ENCODE data around the gene MACROD1.

MACROD1 gene

DNA sequence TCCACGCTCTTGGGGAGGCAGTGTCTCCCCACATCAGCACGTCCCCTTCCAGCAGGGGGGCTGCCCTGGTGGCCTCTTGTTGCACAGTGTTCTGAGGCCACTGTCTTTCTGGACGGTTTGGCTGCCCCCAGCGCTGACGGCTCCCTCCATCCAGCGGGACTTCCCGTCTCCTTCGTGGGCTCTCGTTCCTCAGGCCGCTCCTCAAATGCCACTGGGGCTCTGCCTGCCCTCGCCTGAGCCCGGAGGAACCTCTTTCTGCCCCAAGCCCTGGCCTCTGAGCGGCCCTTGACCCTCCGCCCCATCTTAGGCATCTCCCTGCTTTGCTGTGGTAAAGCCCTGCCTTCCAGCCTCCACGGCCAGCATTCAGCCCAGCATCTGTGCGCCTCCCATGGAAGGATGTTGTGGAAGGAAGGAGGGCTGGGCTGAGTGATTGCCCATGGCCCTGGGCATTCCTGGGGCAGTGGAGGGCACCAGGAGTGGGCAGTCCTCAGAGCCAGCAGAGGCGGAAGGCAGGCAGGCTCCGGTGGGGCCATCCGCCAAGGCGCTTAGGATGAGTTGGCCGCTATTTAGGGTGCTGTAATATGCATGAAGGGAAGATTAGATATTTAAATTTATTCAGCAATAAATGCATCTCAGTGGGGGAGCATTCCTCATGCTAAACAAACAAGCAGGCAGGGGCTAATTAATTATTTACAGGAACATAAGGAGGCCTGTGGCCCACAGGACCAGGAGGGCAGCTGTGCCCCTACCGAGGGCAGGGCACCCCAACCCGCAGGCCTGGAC lies 161.9 kb downstream of the MACROD1 start:
- in situ Hi-C loops (cut with MboI; ENCODE audit: low sequenced_read_pairs), result no loop called here

DNA sequence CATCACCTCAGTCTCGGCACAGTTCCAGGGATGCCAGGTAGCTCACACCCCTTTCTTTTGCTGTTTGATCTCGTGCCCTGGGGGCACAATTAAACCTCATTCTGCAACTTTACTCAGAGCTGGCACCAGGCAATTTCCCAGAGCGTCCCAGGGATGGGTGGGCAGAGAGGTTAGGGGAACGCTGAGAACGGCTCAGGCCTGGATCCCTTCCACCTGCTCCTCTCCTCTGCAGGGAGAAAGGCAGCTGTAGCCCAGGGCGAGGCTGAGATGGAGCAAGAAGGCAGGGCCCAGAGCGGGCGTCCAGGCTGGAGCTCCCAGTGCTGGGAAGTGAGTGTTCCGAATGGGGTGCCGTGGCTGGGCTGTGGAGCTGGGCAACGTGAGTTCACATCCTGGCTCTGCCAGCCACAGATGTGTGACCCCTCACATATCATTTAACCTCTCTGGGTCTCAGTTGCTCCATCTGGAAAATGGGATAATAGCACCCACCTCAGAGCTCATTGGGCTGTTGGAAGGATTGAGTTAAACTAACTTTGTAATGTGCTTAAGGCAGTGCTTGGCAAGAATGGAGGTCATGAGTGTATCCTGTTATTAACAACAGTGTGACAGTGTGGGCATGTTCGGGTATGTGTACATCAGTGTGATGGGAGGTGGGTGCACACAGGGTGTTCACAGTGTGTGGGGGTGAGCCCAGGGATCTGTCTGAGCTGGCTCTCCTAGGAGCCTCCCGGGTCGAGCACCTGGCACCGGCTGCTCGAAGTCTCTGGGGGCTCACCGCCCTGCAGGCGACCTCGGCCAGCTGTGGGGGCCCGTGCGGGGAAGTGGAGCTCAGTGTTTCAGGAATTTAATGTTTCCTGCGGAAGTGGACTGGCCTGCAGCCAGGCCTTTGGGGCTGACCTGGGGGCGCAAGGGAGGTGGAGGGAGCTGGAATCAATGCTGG lies 164.2 kb downstream of the MACROD1 start:
- in situ Hi-C loops (cut with MboI; ENCODE audit: low sequenced_read_pairs), result no loop called here

DNA sequence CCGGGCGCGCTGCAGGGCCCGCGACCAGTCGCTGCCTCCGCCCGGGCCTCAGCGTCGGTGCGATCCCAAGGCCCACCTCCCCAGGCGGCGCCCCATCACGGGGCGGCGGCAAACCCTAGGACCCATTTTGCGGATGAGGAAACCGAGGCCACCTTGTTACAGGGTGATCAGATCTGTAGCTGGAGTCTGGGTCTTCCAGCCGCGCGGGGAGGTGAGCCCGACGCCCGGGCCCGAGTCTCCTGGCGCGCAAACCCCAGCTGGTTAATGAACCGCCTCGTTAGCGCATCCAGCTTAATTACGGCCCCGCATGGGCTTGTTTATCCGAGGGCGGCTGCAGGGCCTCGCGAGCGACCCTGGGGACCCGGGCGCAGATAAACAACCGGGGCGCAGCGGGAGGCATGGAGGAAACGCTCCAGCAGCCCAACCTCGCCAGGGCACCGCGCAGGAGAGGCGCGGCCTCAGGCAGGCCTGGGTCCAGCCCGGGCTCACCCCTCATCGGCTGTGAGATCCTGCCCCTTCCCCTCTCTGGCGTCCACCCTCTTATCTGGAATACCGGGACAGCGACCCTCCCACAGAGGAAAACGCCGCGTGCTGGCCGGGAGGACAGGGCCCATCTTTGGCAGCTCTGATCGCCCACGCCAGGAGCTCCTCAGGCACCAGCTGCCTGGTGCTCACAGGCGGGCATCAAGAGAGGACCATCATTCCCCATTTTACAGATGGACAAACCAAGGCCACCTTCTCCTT lies 165.0 kb downstream of the MACROD1 start:
- in situ Hi-C loops (cut with MboI; ENCODE audit: low sequenced_read_pairs), result no loop called here

DNA sequence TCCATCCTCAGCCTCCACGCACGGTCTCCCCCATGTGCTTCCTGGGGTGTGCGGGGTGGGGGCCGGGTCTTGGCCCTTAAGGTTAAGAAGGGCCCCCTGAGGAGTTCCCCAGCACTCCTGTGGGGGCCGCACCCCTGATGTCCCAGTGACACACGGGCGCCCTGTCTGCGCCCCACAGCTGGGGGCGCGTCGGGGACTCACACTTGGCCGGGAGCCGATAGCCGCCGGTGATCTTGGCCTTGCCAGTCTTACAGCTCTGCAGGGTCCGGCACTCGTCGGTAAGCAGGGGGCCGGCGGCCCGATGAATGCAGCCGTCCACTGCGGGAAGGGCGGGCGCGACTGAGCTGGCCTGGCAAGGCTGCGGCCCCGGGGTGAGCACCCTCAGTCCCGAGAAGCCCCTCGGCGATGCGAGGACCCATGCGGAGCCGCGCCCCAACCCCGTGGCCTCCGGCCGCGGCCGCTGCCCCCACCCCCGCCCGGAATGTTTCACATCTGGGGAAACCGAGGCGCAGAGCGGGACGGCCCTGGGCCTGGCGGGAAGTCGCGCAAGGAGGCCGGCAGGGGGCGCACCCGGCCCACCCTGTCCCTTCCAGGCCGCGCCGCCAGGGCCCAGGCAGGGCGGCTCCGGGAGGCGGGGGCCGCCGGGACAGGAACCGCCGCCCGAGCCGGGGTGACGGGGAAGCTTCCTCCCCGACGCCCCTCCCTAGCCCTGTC lies 165.7 kb downstream of the MACROD1 start:
- in situ Hi-C loops (cut with MboI; ENCODE audit: low sequenced_read_pairs), result no loop called here

DNA sequence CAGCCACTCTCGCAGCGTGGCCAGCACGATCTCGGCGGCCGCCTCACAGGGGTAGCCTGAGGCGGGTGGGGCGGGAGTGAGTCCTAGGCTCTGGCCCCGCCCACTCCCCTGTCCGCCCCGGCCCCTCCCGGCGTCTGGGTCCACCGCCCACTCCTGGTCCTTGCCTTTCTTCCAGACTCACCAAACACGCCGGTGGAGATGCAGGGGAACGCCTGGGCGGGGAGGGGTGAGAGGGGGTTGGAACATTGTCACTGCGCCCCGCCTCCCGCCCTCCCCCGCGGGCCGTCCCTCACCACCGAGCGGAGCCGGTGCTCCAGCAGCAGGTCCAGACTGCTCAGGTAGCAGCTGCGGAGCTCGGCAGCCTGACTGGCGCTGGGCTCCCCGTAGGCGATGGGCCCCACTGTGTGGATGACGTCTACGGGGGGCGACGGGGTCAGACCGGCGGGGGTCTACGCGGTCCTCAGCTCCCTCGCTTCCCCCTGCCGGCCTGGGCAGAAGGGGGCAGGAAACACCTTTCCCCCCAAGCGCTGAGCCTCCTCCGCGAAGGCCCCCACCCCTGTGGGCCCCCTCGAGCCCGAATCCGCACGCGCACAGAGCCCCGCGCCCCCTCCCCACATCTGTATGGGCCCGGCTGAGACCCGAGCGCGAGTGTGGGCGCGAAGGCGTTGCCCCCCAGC lies 166.4 kb downstream of the MACROD1 start:
- in situ Hi-C loops (cut with MboI; ENCODE audit: low sequenced_read_pairs), result no loop called here

DNA sequence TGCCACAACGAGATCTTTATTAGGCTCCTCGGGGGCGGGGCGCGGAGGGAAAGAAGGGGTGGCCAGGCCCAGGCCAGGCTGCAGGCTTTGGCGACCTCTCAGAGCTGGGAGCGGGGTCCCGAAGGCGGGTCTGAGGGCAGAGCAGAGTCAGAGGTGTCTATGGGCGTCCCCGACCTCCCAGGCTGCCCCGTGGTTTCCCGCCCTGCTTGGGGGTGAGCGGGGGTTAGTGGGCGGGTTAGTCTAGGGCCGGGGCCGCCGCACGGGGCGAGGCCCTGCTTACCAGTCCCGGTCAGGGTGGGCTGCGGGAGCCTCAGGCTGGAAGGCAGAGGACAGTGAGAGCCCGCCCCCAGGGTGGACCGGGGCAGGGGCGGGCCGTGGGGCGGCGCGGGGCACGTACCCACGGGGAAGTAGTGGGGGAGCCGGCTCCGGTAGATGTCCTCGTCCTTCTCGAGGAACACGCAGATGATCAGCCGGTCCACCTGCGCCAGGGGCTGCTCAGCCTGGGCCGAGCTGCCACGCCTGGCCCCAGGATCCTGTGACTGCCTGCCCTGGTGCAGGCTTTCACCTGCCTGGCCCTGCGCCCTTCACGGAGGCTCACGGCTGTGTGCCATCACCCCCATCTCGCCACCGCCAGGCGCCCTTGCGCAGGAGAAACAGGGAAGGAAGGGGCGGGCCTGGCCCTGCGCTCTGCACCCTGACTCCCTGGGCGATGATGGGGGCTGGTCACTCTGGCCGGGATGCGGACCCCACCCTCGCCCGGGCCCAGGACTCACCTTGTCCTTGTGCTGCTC lies 167.2 kb downstream of the MACROD1 start:
- in situ Hi-C loops (cut with MboI; ENCODE audit: low sequenced_read_pairs), result no loop called here

DNA sequence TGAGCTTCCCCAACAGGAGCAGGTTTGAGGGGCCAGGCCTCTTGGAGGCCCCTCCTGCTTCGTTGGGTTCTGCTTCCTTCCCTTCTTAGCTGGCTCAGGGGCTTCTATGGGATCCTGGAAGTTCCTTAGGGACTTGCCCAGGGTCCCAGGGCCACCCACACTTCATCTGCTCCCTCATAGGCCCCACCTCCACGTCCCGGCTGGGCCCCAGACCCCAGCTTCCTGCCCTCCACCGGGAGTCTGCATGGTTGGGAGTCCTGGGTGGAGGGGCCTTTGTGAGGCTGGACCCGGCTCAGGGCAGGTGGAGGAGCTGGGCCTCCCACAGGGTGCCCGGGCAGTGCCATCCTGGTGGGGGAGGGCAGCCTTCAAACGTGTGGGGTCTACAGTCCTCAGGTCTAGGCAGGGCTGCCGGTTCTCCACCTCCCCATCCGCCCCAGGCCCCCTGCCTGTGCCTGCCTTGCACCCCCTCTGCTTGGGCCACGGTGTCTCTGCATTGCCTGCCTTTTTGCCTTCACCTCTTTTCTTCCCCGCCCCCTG lies 168.0 kb downstream of the MACROD1 start:
- in situ Hi-C loops (cut with MboI; ENCODE audit: low sequenced_read_pairs), result no loop called here

DNA sequence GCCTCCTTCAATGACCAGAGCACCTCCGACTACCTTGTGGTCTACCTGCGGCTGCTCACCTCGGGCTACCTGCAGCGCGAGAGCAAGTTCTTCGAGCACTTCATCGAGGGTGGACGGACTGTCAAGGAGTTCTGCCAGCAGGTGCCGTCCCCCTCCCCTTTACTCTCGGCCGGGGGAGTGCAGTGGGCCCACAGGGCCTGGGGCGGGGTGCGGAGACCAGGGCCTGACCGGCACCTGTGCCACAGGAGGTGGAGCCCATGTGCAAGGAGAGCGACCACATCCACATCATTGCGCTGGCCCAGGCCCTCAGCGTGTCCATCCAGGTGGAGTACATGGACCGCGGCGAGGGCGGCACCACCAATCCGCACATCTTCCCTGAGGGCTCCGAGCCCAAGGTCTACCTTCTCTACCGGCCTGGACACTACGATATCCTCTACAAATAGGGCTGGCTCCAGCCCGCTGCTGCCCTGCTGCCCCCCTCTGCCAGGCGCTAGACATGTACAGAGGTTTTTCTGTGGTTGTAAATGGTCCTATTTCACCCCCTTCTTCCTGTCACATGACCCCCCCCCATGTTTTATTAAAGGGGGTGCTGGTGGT lies 168.7 kb downstream of the MACROD1 start:
- in situ Hi-C loops (cut with MboI; ENCODE audit: low sequenced_read_pairs), result no loop called here

DNA sequence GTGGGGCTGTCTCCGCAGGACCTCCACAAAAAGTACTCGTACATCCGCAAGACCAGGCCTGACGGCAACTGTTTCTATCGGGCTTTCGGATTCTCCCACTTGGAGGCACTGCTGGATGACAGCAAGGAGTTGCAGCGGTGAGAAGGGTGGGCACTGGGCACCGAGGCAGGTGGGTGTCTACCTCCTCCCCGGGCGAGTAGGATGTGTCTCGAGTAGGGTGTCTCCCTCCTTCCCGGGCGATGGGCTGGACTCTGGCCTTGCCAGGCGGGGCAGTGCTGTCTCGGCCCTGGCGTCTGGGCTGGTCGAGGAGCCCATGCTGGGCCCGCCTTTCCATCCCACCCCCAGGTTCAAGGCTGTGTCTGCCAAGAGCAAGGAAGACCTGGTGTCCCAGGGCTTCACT lies 169.4 kb downstream of the MACROD1 start:
- in situ Hi-C loops (cut with MboI; ENCODE audit: low sequenced_read_pairs), result no loop called here

DNA sequence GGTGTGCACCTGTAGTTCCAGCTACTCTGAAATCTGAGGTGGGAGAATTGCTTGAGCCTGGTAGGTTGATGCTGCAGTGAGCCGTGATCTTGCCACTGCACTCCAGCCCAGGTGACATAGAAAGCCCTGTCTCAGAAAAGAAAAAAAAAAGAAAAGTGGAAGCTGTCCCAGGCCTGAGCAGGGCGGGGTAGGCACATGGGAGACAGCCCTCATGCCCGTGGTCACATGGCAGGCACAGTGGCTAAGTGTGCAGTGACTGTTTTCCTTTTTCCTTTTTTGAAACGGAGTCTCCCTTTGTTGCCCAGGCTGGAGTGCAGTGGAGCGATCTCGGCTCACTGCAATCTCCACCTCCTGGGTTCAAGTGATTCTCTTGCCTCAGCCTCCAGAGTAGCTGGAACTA lies 171.9 kb downstream of the MACROD1 start:
- in situ Hi-C loops (cut with MboI; ENCODE audit: low sequenced_read_pairs), result no loop called here

DNA sequence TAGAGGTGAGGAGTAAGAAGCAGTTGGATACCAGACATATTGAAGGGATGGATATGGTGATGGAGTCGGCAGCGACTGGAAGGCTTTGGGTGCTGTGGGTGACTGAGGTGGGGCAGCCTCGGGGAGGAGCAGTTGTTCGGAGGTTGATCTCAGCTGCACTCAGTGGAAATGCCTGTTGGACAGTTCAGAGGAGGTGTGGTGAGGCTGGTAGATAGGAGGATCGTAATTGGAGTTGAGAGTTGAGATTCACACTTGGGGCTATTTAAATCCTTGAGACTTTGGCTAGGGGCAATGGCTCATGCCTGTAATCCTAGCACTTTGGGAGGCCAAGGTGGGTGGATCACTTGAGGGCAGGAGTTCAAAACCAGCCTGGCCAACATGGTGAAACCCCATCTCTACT lies 172.8 kb downstream of the MACROD1 start:
- in situ Hi-C loops (cut with MboI; ENCODE audit: low sequenced_read_pairs), result no loop called here

DNA sequence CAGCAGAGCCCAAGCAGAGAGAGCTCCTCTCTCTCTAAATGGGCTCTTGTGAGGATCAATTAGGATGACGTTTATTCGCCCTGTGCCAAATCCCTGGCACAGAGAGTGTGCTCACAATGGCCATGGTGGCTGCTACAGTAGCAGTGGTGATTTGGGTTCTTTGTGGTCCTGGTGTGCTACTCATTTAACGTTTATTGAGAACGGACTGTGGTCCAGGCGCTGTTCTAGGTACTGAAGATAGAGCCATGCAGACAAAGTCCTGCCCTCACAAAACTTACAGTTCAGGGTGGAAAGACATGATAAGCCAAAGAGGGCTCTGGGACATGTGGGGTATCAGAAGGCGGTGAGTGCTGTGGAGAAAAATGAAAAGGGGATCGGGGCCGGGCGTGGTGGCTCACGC lies 174.4 kb downstream of the MACROD1 start:
- in situ Hi-C loops (cut with MboI; ENCODE audit: low sequenced_read_pairs), result no loop called here

DNA sequence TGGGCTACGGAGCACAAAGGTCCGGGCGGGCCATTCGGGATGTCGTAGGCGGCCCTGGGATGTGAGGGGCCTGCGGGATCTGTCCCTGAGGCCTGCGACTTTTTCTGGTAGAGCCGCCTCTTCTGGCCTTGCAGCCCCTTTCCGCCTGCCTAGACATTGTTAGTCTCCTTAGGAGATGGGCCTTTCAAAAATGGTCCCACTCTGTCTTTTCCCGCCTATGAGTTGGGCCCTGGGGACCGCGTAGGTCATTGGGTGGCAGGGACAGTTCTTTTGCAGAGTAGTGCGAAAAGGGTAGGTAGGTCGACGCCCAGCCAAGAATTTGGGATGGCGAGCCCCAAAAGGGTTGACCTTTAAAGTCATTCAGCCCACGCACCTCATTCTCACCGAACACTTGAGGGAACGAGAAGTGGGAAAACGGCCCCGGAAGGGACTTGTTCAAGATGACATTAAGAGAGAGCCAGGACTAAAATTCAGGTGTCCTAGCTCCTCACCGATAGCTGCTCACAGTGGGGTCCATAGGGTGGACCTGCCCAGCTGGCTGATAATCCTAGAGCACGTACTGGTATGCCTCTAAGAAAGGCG lies 178.9 kb downstream of the MACROD1 start:
- in situ Hi-C loops (cut with MboI; ENCODE audit: low sequenced_read_pairs), result no loop called here

DNA sequence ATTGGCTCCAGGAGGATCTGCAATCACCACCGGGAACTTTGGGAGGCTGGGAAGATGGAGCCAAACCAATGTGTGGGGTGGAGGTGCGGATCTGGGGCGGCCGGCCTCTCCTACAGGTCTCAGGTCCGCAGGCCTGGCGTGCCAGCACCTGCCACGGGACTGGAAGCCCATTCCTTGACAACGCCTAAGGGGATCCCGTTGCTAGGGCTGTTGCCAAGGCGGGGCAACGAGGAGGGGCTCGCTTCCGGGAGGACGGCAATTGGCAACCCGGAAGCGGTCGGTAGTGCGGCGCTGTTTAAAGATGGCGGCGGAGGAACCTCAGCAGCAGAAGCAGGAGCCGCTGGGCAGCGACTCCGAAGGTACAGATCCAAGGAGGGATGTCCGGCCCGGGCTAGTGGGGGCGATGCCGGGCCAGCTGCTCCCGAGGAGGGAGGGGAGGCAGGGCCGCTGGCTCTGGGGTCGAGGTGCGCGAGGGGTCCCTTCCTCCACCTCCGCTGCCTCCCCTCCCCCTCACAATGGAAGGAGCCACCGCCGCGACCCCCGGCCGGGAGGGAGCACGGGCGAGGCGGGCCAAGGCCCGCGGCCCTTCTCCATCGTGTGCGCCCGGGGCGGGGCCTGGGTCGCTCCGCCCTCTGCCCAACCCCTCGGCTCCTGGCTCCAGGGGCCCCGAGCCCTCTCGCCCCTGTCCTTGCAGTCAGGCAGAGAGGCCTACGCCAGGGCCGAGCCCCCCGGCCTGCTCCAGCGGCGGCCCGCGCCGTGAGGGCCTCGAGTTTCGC lies 179.6 kb downstream of the MACROD1 start, which contains the start of gene OTUB1:
OTUB1 (plus strand) TSS at position 283 of the 776 bp plus-strand sequence; CDS start at position 302, 19 bp downstream.
- in situ Hi-C loops (cut with MboI; ENCODE audit: low sequenced_read_pairs), result no loop called here

DNA sequence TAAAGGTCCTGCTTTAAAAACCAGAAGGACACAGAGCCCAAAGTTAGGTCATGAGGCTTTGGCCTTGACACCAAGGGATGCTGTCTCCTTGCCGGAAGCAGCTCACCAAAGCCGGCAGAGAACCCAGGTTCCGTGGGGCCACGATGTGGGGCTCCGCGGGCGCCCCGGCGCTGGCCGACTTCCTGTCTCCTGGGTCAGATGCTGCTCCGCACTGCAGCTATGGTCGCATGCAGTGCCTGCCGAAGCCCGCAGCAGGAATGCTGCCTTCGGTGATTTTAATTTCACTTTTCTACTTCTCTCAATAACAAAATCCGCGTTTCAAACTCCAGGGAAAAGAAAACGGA lies 180.1 kb downstream of the MACROD1 start:
- in situ Hi-C loops (cut with MboI; ENCODE audit: low sequenced_read_pairs), result no loop called here

DNA sequence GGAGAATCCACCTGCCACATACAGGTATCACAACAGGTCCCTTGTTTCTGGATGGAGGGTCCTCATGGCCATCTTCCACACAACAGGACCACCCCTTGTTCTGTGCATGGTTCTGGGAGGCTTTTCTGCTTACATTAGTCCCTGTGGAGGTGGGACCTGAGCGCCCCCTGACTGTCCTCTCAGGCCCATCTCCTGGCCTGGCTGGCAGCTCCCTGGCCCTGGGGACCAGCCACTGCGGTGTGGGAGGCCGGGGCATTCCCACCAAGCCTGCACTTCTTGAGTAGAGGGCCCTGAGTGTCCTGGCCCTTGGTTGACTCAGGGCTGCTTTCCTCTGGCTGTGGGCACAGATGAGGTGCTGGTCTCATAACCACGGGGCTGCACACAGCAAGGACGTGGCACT lies 186.5 kb downstream of the MACROD1 start:
- in situ Hi-C loops (cut with MboI; ENCODE audit: low sequenced_read_pairs), result no loop called here

DNA sequence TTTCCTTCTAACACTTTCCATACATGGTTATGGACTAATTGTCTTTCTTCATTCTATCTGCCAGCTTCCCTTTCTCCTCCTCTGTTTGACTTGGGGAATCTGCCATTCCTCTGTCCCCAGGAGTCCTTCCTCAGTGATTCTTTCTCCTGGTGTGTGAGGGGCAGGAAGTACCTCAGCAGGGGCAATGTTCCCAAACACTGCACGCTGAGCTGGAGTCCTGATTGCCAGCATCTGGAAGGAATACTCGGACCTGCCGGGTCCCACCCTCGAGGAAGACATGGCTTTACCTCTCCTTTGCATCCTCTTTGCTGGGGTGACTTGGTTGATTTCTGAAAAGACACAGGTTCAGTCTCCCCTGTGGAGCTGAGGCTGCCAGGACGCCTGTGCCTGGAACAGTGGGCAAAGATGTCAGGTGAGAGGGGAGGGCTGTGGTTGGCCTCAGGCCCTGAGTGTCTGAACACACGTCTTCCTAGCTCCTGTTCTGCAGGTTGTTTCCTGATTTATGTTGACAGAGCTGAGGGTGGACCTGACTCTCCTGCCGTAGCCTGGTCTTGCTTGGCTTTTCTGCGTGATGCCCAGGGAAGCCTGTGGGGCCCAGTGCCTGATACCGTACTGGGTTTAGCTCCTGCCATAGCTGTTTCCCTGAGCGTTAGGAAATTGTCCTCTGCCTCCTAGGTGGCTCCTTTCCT lies 187.2 kb downstream of the MACROD1 start:
- in situ Hi-C loops (cut with MboI; ENCODE audit: low sequenced_read_pairs), result no loop called here

Measured in HL-60/S4 treated with retinoic acid at 250 ng/mL for 4 days and 3 days (cell line).